Activated CD8-positive, alpha-beta memory T cell treated with anti-CD3 and anti-CD28 coated beads for 4 hours (primary cell): ENCODE data around the gene PEX11A.
"Not testable (repeated sequence)": the region's sequence is repeated elsewhere in the genome, so short reads cannot be mapped to it uniquely, and the experiment has no call there.

ENCODE experiments used
- DNase-seq, 2 donors: peaks; one replicate each; pipeline ENCODE4 v3.0.0-alpha.2; 2020; ENCODE audit warnings: low read depth in 2 of 2

Gene PEX11A, protein sequence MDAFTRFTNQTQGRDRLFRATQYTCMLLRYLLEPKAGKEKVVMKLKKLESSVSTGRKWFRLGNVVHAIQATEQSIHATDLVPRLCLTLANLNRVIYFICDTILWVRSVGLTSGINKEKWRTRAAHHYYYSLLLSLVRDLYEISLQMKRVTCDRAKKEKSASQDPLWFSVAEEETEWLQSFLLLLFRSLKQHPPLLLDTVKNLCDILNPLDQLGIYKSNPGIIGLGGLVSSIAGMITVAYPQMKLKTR

DNA sequence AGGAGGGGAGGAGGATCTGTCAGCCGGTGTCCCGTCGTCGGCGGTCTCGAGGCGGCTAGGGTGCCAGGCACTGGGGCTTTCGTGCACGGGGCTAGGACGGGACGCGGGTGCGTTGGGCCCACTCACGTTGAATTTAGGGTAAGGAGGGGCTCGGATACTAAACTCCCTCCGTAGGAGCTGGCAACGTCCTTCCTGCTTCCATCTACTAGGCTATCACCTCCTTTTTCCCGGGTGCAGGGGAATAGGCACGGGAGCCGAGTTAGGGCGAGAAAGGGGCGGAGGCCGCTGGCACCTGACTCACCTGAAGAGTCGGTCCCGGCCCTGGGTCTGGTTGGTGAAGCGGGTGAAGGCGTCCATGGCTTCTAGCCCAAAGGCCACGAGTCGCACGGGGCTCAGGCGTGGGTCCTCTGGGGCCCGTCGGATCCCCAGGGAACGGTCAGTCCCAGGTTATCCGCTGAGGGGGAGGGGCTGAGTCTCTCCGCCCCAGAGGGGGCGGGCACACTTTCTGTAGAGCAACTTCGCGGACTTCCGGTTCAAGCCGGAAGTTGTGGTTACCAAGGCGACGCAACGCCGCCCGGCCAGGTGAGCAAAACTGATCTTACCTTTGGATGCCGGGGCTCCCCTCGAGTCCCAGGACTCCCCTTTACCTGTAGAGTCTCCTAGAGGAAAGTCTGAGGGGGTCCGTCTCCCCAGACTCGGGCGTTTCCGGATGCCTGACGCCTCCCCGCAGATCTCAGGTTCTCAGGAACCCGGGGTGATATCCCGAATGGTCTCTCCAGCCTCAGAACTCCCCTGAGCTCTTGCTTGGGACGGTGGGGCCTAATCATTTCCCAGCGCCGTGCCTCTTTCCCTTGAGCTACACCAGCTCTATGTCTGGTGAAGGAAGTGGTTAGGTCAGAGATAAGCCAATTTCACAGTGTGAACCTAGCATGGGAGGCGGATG, at the start of gene PEX11A, which contains the start of gene WDR93:
PEX11A (minus strand) TSS at position 479 of the 943 bp plus-strand sequence; CDS start at position 357, 122 bp downstream.
WDR93 (plus strand) TSS at position 536 of the 943 bp plus-strand sequence. CDS start 10,936 bp downstream, outside the sequence.
- DNase-seq, result peak; percentile 44 to 57

DNA sequence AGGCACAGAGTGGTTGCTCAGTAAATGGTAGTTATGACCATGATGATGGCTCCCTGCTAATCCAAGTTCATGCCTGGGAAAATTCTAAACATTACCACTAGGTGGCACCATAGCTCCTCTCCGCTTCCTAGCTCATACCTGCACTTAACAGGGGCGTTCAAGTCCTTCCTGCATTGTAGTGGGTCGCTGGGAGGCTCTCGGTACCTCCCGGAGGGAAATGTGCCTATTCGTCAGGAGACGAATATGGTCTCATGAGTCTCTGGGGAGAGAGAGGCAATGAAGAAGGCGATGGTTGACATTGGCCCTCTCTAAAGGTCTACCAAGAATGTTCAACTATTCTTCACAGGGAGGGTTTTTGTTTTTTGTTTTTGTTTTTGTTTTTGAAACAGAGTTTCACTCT, 49.6 kb upstream of the PEX11A start:
- no peak for DNase-seq

DNA sequence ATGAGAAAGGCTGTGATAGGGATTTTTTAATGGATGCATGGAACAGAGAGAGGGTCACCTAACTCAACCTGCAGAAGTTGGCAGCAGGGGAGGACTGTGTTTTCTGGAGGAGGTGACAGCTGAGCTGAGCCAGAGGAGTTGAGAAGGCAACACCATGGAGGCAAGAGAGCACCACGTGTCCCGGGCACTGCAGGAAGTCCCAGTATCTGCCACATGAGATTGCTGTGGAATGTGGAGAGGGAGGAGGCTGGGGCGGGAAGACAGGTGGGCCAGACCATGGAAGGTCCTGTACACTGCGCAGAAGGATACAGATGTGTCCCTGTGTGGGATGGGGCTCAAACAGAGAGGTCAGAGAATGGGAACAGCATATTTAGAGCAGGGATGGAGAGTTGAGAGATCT, 45.2 kb upstream of the PEX11A start:
- DNase-seq, result no peak

GRCh38 chr15:89732451-89733172, 42.1 kb upstream of the PEX11A start:
- no peak for DNase-seq

DNA sequence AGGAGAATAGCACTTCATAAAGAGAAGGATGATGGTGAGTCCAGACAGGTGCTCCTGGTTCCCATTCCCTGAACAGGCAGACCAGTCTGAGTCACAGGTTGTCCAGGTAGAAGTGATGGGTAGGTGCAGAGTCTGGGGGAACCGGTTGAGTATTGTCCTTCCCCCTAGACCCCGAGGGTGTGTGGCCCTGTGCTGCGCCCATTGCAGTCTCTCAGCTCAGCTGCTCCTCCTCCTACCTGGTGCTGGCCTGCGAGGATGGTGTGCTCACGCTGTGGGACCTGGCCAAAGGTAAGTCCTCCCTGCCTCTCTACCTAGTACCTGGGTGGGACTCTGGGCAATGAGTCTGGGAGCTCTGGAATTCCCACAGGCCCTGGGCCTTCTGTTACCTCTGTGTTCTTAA, 40.7 kb upstream of the PEX11A start:
- no peak for DNase-seq

DNA sequence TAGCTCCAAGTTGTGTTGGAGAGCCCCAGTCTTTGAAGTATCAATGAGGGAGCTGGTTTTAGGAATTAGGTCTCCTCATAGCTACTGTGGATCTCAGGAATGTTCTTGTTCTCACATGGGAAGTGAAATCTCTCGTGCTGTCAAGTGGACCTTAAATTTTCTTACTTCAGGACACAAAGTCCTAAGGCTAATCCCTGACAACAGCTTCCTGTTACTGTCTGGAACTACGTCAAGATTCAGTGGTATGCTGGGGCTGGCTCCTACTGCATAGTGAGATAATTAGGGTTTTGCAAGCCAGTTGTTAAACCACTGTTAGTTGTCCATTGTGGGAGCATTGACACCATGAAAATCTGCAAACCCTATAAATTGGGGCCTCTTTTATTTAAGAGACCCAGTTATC, 37.7 kb upstream of the PEX11A start:
- DNase-seq, result no peak

DNA sequence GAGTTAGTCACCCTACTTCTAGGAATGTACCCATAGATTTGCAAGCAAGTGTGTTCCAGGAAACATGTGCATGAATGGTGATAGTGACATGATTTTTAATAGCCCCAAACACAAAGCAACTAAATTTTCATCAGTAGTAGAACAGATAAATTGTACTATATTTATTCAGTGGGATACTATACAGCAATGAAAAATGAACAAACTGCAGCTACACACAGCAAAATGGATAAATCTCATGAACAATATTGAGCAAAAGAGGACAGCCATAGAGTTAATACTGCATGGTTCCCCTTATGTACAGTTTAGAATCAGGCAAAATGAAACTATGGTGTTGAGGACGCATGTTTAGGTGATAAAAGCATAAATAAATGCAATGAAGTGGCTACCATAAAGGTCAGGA, 34.5 kb upstream of the PEX11A start:
- DNase-seq, result no peak

GRCh38 chr15:89724621-89725020, 34.1 kb upstream of the PEX11A start:
- DNase-seq, result no peak

- DNase-seq, result no peak
Observed at GRCh38 chr15:89723031-89723430, 32.5 kb upstream of the PEX11A start.

GRCh38 chr15:89714775-89715174, 24.2 kb upstream of the PEX11A start:
- no peak for DNase-seq

DNA sequence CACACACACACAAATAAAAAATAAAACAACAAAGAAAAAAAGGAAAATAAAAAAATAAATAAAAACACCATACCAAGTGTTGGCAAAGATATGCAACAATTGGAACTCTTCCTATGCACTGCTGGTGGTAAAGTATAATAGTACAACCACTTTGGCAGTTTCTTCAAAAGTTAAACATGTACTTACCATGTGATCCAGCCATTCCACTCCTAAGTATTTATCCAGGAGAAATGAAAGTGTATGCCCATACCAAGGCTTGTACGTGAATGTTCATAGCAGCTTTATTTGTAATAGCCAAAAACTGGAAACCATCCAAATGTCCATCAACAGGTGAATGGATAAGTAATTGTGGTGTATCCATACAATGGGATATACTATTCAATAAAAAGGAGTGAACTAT, 17.0 kb upstream of the PEX11A start:
- DNase-seq, result no peak

DNA sequence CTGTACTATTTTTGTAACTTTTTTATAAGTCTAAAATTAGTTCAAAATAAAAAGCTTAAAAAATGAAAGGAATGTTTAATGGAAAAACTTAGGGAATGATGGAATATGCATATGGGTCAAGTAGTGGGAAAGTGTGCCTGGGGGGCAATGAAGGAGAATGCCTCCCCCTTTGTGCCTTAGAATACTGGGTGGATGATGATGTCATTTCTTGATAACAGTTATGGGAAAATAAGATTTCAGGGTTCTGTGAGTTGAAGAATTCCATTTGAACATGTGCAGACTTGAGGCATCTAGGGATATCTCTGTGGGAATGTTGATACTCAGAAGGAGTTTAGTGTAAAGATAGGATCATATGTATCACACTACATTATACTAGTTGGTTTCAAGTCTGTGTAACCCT, 13.9 kb upstream of the PEX11A start:
- no peak for DNase-seq

DNA sequence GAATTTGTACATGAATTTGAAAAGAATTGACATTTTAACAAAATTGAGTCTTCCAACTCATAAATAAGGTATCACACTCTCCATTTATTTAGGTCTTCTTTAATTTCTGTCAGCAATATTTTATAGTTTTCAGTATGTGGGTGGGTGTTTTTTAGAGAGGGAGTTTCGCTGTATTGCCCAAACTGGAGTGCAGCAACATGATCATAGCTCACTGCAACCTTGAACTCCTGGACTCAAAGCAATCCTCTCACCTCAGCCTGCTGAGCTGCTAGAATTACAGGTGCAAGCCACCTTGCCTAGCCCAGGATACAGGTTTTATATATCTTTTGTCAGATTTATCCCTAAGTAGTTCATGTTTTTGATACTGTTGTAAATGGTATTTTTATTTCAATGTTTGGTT, 4.6 kb upstream of the PEX11A start:
- no peak for DNase-seq

- DNase-seq, result no peak
Observed at GRCh38 chr15:89693696-89694095, 3.1 kb upstream of the PEX11A start.

- DNase-seq, result no peak
Observed at GRCh38 chr15:89693091-89693490, 2.5 kb upstream of the PEX11A start.

DNA sequence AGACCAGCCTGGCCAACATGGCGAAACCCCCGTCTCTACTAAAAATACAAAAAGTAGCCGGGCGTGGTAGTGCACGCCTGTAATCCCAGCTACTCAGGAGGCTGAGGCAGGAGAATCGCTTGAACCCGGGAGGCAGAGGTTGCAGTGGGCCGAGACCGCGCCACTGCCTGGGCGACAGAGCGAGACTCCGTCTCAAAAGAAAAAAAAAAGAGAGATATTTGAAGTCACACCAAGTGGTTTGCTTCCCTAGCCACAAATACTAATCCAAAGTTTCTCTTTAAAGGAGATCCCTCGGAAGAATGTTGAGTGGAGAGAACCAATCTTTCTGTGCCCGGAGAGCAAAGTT, 651 bp downstream of the PEX11A start:
- DNase-seq, result not testable (repeated sequence)

DNA sequence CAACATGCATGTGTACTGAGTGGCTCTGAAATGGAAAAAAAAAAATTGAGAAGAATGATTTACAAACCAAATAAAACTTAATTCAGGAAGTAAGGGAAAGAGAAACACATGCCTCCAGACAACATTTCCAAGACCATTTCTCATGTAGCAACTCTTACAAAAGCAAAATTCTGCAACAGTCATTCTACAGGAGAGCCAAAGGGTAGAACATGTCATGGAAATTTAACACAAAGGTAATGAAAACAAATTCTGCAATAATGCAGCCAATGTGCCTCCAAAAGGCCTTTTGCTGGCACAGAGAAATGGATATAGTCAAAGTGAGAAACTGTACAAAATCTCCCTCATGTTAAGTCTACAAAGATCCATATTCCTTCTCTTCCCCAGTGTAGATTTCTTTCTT, 4.0 kb downstream of the PEX11A start:
- no peak for DNase-seq

DNA sequence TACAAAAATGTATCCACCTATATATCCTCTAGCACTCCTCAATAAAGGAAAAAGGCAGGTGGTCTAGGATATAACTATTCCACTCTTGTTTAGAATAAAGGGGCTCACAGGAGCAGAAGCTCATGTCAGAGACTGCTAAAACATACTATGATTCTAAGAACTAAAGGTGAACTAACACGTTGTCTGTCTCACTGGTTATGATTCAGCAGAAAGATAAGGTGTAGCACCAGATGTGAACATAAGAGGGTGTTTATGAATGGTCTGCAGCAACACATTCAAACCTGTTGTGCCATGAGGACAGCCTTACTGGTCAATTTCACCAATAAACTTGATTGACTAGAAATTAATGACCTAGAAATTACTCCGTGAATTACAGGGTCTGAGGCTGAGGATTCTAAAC, 4.6 kb downstream of the PEX11A start:
- DNase-seq, result no peak

GRCh38 chr15:89681146-89681545, 9.4 kb downstream of the PEX11A start:
- DNase-seq, result no peak

GRCh38 chr15:89680282-89680873, 10.2 kb downstream of the PEX11A start:
- DNase-seq, result no peak

GRCh38 chr15:89679212-89679611, 11.3 kb downstream of the PEX11A start, which contains the start of gene PLIN1:
PLIN1 (minus strand) TSS chr15:89679367; CDS start chr15:89677489, 1,878 bp downstream.
- DNase-seq, result no peak

DNA sequence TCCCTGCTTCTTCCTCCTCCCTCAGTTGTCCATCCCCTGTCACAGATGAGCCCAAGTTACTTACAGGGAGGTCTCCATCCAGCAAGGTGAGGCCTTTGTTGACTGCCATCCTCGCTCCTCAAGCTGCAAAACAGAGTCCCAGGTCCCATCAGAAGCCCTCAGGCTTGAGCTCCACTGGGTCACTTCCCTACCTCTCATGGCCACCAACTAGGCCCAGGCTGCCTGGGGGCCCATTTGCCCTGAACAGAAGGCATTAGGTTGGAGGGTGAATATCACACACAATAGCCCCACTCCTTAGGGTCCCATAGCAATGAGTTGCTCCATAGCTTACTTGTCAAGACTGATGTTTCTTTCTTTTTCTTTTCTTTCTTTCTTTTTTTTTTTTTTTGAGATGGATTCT, 13.2 kb downstream of the PEX11A start:
- DNase-seq, result no peak
